Muscle of leg (tissue), 11 donors: Measurements from ENCODE around the gene NTSR1. TPM values are rescaled to one million over a fixed set of nuclear protein-coding genes. Genes with fewer than 3 reads are reported as not detected.

ENCODE experiments used
- DNase-seq: peaks from one replicate; pipeline ENCODE4 v3.0.0; 2013
- H3K27ac ChIP-seq: one replicate; pipeline ENCODE4 v1.5.1; 2013; ENCODE audit warnings: mild to moderate bottlenecking, low read length, control low read depth
- H3K27me3 ChIP-seq: one replicate; pipeline ENCODE4 v1.6.1; 2013; ENCODE audit warnings: low read length; ENCODE audit not compliant: control insufficient read depth, insufficient read depth
- H3K36me3 ChIP-seq: one replicate; pipeline ENCODE4 v1.6.1; 2013; ENCODE audit warnings: low read length; ENCODE audit not compliant: control insufficient read depth, insufficient read depth
- H3K4me1 ChIP-seq: one replicate; pipeline ENCODE4 v1.6.1; 2013; ENCODE audit warnings: low read length; ENCODE audit not compliant: control insufficient read depth, insufficient read depth
- H3K4me3 ChIP-seq: one replicate; pipeline ENCODE4 v1.5.1; 2013; ENCODE audit warnings: low read length, control low read depth
- H3K9me3 ChIP-seq: replicated peaks from 2 replicates; pipeline ENCODE4 v1.6.1; 2013; ENCODE audit warnings: low read depth, low read length; ENCODE audit not compliant: control insufficient read depth
- WGBS: methylation state at CpG from one replicate; pipeline ENCODE4 v1.1.5; 2013; ENCODE audit warnings: missing lambda C conversion rate; ENCODE audit not compliant: insufficient coverage; 5-methylcytosine and 5-hydroxymethylcytosine counted together
- polyA plus RNA-seq, 8 donors: library from polyadenylated mRNA; unstranded; fragments of 120-200 nt; gene quantifications; one replicate each; pipeline versions ENCODE4 v1.2.1 to v1.2.3, GENCODE V29; 2013; ENCODE audit warnings: inconsistent platforms in 1 of 8, low replicate concordance in 1 of 8; ENCODE audit not compliant: insufficient read length in 8 of 8, insufficient read depth in 1 of 8
- total RNA-seq: library from RNA; stranded (reverse); fragments of 120-200 nt; gene quantifications from one replicate; pipeline ENCODE4 v1.2.4, GENCODE V29; 2013

Gene NTSR1
- total and polyA plus RNA-seq, 9 donors, result 0.04 to 0.27 (median 0.18) TPM

GRCh38 chr20:62732842-62733525 is 24.3 kb downstream of the NTSR1 start:
- H3K4me1 ChIP-seq, result peaks cover 3% of the 10 kb centered on the region
- H3K4me3 ChIP-seq, result no peak overlapping the region
- DNase-seq, result no peak
- no peaks in the 10 kb centered on the region for H3K9me3 ChIP-seq
- H3K36me3 ChIP-seq, result no peaks in the 10 kb centered on the region
- peaks cover 32% of the 10 kb centered on the region for H3K27me3 ChIP-seq
- 76% methylated on average over 27 of the region's 27 CpGs for WGBS
- H3K27ac ChIP-seq, result no peak overlapping the region

- Histone ChIP-seq H3K4me1 (peaks cover 8% of the 10 kb centered on the region), H3K9me3 (no peaks in the 10 kb centered on the region), H3K27me3 (peaks cover 32% of the 10 kb centered on the region), H3K27ac (no peak overlapping the region), H3K4me3 (no peak overlapping the region), H3K36me3 (no peaks in the 10 kb centered on the region)
- no peak for DNase-seq
Observed at GRCh38 chr20:62733526-62733842, 24.8 kb downstream of the NTSR1 start.

- Histone ChIP-seq H3K36me3 (no peaks in the 10 kb centered on the region), H3K4me1 (peaks cover 12% of the 10 kb centered on the region), H3K27me3 (peaks cover 29% of the 10 kb centered on the region), H3K4me3 (no peak overlapping the region), H3K27ac (no peak overlapping the region), H3K9me3 (no peaks in the 10 kb centered on the region)
- DNase-seq, result no peak
- 82% methylated on average over 10 of the region's 18 CpGs for WGBS
Observed at GRCh38 chr20:62733891-62734290, 25.3 kb downstream of the NTSR1 start.

- Histone ChIP-seq H3K4me1 (peaks cover 16% of the 10 kb centered on the region), H3K27ac (no peak overlapping the region)
- DNase-seq, result no peak
Observed at GRCh38 chr20:62734326-62734725, 25.7 kb downstream of the NTSR1 start.

GRCh38 chr20:62734881-62735280 is 26.2 kb downstream of the NTSR1 start:
- Histone ChIP-seq H3K27me3 (peaks cover 32% of the 10 kb centered on the region), H3K4me1 (peaks cover 22% of the 10 kb centered on the region), H3K4me3 (no peak overlapping the region), H3K36me3 (no peaks in the 10 kb centered on the region), H3K27ac (no peak overlapping the region), H3K9me3 (no peaks in the 10 kb centered on the region)
- 74% methylated on average over 13 of the region's 15 CpGs for WGBS
- no peak for DNase-seq

More at GRCh38 chr20:62734326-62734725, 25.7 kb downstream of the NTSR1 start:
- Histone ChIP-seq H3K4me3 (no peak overlapping the region), H3K27me3 (peaks cover 28% of the 10 kb centered on the region), H3K36me3 (no peaks in the 10 kb centered on the region), H3K9me3 (no peaks in the 10 kb centered on the region)
- 66% methylated on average over 9 of the region's 11 CpGs for WGBS

- Histone ChIP-seq H3K9me3 (no peaks in the 10 kb centered on the region), H3K4me1 (peaks cover 26% of the 10 kb centered on the region), H3K27me3 (peaks cover 35% of the 10 kb centered on the region), H3K4me3 (no peak overlapping the region), H3K36me3 (no peaks in the 10 kb centered on the region), H3K27ac (no peak overlapping the region)
- no CpG with 5 or more reads among the region's 19 CpGs for WGBS
- DNase-seq, result no peak
Observed at GRCh38 chr20:62735331-62735821, 26.7 kb downstream of the NTSR1 start.

GRCh38 chr20:62736026-62736406 is 27.4 kb downstream of the NTSR1 start:
- H3K27me3 ChIP-seq, result peaks cover 32% of the 10 kb centered on the region
- no peak overlapping the region for H3K27ac ChIP-seq
- no peak overlapping the region for H3K4me3 ChIP-seq
- H3K36me3 ChIP-seq, result no peaks in the 10 kb centered on the region
- H3K9me3 ChIP-seq, result no peaks in the 10 kb centered on the region
- WGBS, result 89% methylated on average over 4 of the region's 8 CpGs
- peaks cover 33% of the 10 kb centered on the region for H3K4me1 ChIP-seq
- no peak for DNase-seq

GRCh38 chr20:62736407-62737071 is 27.9 kb downstream of the NTSR1 start:
- no peak overlapping the region for H3K4me3 ChIP-seq
- H3K36me3 ChIP-seq, result no peaks in the 10 kb centered on the region
- H3K27ac ChIP-seq, result no peak overlapping the region
- DNase-seq, result no peak
- H3K27me3 ChIP-seq, result peaks cover 33% of the 10 kb centered on the region
- WGBS, result 78% methylated on average over 7 of the region's 14 CpGs
- peaks cover 38% of the 10 kb centered on the region for H3K4me1 ChIP-seq
- H3K9me3 ChIP-seq, result no peaks in the 10 kb centered on the region

- Histone ChIP-seq H3K27ac (no peak overlapping the region), H3K36me3 (no peaks in the 10 kb centered on the region), H3K4me3 (no peak overlapping the region), H3K4me1 (peaks cover 39% of the 10 kb centered on the region), H3K9me3 (no peaks in the 10 kb centered on the region), H3K27me3 (peaks cover 37% of the 10 kb centered on the region)
- DNase-seq, result no peak
- 73% methylated on average over 20 of the region's 20 CpGs for WGBS
Observed at GRCh38 chr20:62737271-62737811, 28.7 kb downstream of the NTSR1 start.

- Histone ChIP-seq H3K4me3 (no peak overlapping the region), H3K36me3 (no peaks in the 10 kb centered on the region), H3K27me3 (peaks cover 37% of the 10 kb centered on the region), H3K4me1 (peaks cover 39% of the 10 kb centered on the region), H3K9me3 (no peaks in the 10 kb centered on the region), H3K27ac (no peak overlapping the region)
- 72% methylated on average over 26 of the region's 29 CpGs for WGBS
- DNase-seq, result peak; percentile 38
Observed at GRCh38 chr20:62738025-62738881, 29.6 kb downstream of the NTSR1 start.
